ENCODE measurements around the gene EIF4E3.

The EIF4E3 gene

GRCh38 chr3:71752831-71753700, 27.9 kb upstream of the EIF4E3 start:
- Histone ChIP-seq H3K27me3 (ENCODE audit: insufficient read depth, poor library complexity, severe bottlenecking) (no peaks in the 10 kb centered on the region), H3K4me3 (replicated peaks; ENCODE audit: insufficient read depth, low read length) (peak overlapping the region; percentile 59)

GRCh38 chr3:71751602-71752001, 26.4 kb upstream of the EIF4E3 start:
- no peak for DNase-seq (ENCODE audit: low read depth in 1 of 2, low spot score in 1 of 2)
- Histone ChIP-seq H3K4me3 (replicated peaks; ENCODE audit: insufficient read depth, low read length) (no peak overlapping the region), H3K27me3 (ENCODE audit: insufficient read depth, poor library complexity, severe bottlenecking) (no peaks in the 10 kb centered on the region), H3K27ac (replicated peaks) (no peak overlapping the region)
- TF ChIP-seq GABPA (IDR thresholded peaks at IDR 0.05; ENCODE audit: low read depth) = no peak
- TF ChIP-seq CTCF (IDR thresholded peaks at IDR 0.05; ENCODE audit: insufficient read depth, low read length) = no peak
- TF ChIP-seq SPI1 (IDR thresholded peaks at IDR 0.05; ENCODE audit: borderline replicate concordance, low read depth) = no peak
- TF ChIP-seq POLR2AphosphoS5 (IDR thresholded peaks at IDR 0.05; ENCODE audit: low read depth) = no peak
- TF ChIP-seq, protein P1, sequence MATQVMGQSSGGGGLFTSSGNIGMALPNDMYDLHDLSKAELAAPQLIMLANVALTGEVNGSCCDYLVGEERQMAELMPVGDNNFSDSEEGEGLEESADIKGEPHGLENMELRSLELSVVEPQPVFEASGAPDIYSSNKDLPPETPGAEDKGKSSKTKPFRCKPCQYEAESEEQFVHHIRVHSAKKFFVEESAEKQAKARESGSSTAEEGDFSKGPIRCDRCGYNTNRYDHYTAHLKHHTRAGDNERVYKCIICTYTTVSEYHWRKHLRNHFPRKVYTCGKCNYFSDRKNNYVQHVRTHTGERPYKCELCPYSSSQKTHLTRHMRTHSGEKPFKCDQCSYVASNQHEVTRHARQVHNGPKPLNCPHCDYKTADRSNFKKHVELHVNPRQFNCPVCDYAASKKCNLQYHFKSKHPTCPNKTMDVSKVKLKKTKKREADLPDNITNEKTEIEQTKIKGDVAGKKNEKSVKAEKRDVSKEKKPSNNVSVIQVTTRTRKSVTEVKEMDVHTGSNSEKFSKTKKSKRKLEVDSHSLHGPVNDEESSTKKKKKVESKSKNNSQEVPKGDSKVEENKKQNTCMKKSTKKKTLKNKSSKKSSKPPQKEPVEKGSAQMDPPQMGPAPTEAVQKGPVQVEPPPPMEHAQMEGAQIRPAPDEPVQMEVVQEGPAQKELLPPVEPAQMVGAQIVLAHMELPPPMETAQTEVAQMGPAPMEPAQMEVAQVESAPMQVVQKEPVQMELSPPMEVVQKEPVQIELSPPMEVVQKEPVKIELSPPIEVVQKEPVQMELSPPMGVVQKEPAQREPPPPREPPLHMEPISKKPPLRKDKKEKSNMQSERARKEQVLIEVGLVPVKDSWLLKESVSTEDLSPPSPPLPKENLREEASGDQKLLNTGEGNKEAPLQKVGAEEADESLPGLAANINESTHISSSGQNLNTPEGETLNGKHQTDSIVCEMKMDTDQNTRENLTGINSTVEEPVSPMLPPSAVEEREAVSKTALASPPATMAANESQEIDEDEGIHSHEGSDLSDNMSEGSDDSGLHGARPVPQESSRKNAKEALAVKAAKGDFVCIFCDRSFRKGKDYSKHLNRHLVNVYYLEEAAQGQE (IDR thresholded peaks at IDR 0.05; ENCODE audit: insufficient replicate concordance, low read depth) = no peak

More at GRCh38 chr3:71752831-71753700, 27.9 kb upstream of the EIF4E3 start:
- DNase-seq (ENCODE audit: low read depth in 1 of 2, low spot score in 1 of 2) = no peak
- TF ChIP-seq CTCF (IDR thresholded peaks at IDR 0.05; ENCODE audit: insufficient read depth, low read length) = no peak
- TF ChIP-seq GABPA (IDR thresholded peaks at IDR 0.05; ENCODE audit: low read depth) = no peak
- no peak for TF ChIP-seq SPI1 (IDR thresholded peaks at IDR 0.05; ENCODE audit: borderline replicate concordance, low read depth)
- no peak for TF ChIP-seq POLR2AphosphoS5 (IDR thresholded peaks at IDR 0.05; ENCODE audit: low read depth)
- TF ChIP-seq, protein P1 (IDR thresholded peaks at IDR 0.05; ENCODE audit: insufficient replicate concordance, low read depth) = no peak
- H3K27ac ChIP-seq (replicated peaks) = peak overlapping the region; percentile 96

DNA sequence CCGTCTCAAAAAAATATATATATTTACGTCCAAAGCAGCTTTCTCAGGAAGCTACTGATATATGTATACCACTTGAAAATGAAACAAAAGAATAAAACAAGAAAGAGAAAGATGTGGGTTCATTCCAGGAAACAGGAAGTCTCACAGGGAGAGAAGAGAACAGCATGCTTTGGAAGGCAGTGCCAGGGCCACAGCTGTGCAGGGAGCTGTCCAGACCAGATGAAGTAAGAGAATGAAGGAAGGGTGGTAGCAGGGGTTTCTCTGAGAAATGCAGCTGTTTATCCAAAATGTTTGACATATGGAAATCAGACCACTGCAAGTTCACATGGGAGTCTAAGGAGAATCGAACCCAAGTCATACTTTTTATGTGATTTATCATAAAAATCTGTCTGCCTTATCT, 19.5 kb upstream of the EIF4E3 start:
- TF ChIP-seq CTCF (IDR thresholded peaks at IDR 0.05; ENCODE audit: insufficient read depth, low read length) (no peak), SPI1 (IDR thresholded peaks at IDR 0.05; ENCODE audit: borderline replicate concordance, low read depth) (peak; percentile 7; the same call in 1 of the 2 replicates), POLR2AphosphoS5 (IDR thresholded peaks at IDR 0.05; ENCODE audit: low read depth) (no peak), GABPA (IDR thresholded peaks at IDR 0.05; ENCODE audit: low read depth) (no peak)
- TF ChIP-seq, protein P1 (IDR thresholded peaks at IDR 0.05; ENCODE audit: insufficient replicate concordance, low read depth) = peak; percentile 81
- H3K27ac ChIP-seq (replicated peaks) = no peak overlapping the region
- no peak for DNase-seq (ENCODE audit: low read depth in 1 of 2, low spot score in 1 of 2)
- no peak overlapping the region for H3K4me3 ChIP-seq (replicated peaks; ENCODE audit: insufficient read depth, low read length)
- H3K27me3 ChIP-seq (ENCODE audit: insufficient read depth, poor library complexity, severe bottlenecking) = no peaks in the 10 kb centered on the region
